Calu3 (cell line): ENCODE results near the gene EEIG1. TPM values are rescaled to one million over a fixed set of nuclear protein-coding genes. Genes with fewer than 3 reads are reported as not detected.

Experiments used
- Bru-seq: library from RNA; stranded (reverse); fragments of 400-500 nt; gene quantifications from one replicate; lab custom pipeline; 2021; lab: Mats Ljungman, UMichigan
- BruChase-seq, 2 experiments: library from RNA; stranded (reverse); fragments of 400-500 nt; gene quantifications; one replicate each; lab custom pipeline; 2021; lab: Mats Ljungman, UMichigan
- BruUV-seq: library from RNA; stranded (reverse); fragments of 400-500 nt; replicated peaks from 2 replicates; lab custom pipeline; 2021; lab: Mats Ljungman, UMichigan
- CTCF ChIA-PET: fragments of 300-600 bp; sonication (Branson Sonifier 250); formaldehyde crosslinking; loops from one replicate; lab custom pipeline; 2022; ENCODE audit warnings: antibody characterized with exemption; lab: Charles Lee
- DNase-seq: peaks from one replicate; pipeline ENCODE4 v3.0.0; 2022
- H3K27ac Mint-ChIP-seq: one replicate; pipeline ENCODE4 v1.8.0; 2022; ENCODE audit warnings: mixed read lengths; ENCODE audit not compliant: unreplicated experiment
- H3K27me3 Mint-ChIP-seq: one replicate; pipeline ENCODE4 v1.8.0; 2022; ENCODE audit warnings: mixed read lengths; ENCODE audit not compliant: unreplicated experiment
- H3K36me3 Mint-ChIP-seq: one replicate; pipeline ENCODE4 v1.8.0; 2022; ENCODE audit warnings: mild to moderate bottlenecking, moderate library complexity, mixed read lengths; ENCODE audit not compliant: insufficient read depth, unreplicated experiment
- H3K4me1 Mint-ChIP-seq: one replicate; pipeline ENCODE4 v1.8.0; 2022; ENCODE audit warnings: mild to moderate bottlenecking, low read depth, mixed read lengths; ENCODE audit not compliant: unreplicated experiment
- H3K4me3 Mint-ChIP-seq: one replicate; pipeline ENCODE4 v1.8.0; 2022; ENCODE audit warnings: mild to moderate bottlenecking, low read depth, moderate library complexity, mixed read lengths; ENCODE audit not compliant: unreplicated experiment
- H3K9me3 Mint-ChIP-seq: one replicate; pipeline ENCODE4 v1.8.0; 2022; ENCODE audit warnings: low read depth, mixed read lengths; ENCODE audit not compliant: unreplicated experiment
- intact Hi-C: fragments of 100-400 bp; cut with micrococcal nuclease; formaldehyde crosslinking; loops from one replicate; pipeline ENCODE4 v1.10.0; 2022; ENCODE audit not compliant: unreplicated experiment
- long read RNA-seq: library from polyadenylated mRNA; stranded (forward); transcript quantifications from one replicate; pipeline ENCODE4 v2.0.0, GENCODE V29; 2022
- total RNA-seq: library from RNA; stranded (reverse); gene quantifications from 2 replicates; pipeline ENCODE4 v1.2.3, GENCODE V29; 2022
- TF ChIP-seq, protein P1 (sequence below): fragments of 200-600 bp; IDR thresholded peaks from one replicate; pipeline ENCODE4 v1.8.0; 2022; ENCODE audit warnings: antibody characterized with exemption; ENCODE audit not compliant: unreplicated experiment

Gene EEIG1
- total RNA-seq (80.7 and 84.6 TPM in 2 replicates), Bru-seq, nascent RNA (percentile 75 among the genes with signal in this experiment), BruChase-seq, experiment 1, labeled RNA remaining after a 6-hour chase (percentile 82 among the genes with signal in this experiment), BruChase-seq, experiment 2, labeled RNA remaining after a 2-hour chase (percentile 85 among the genes with signal in this experiment)
- long read RNA-seq, full-length matches to known transcripts = 33 of 72 reads
- long read RNA-seq, partial matches to known transcripts = 9 of 72 reads
- long read RNA-seq, other reads (novel, unspliced or antisense) = 30 of 72 reads

DNA sequence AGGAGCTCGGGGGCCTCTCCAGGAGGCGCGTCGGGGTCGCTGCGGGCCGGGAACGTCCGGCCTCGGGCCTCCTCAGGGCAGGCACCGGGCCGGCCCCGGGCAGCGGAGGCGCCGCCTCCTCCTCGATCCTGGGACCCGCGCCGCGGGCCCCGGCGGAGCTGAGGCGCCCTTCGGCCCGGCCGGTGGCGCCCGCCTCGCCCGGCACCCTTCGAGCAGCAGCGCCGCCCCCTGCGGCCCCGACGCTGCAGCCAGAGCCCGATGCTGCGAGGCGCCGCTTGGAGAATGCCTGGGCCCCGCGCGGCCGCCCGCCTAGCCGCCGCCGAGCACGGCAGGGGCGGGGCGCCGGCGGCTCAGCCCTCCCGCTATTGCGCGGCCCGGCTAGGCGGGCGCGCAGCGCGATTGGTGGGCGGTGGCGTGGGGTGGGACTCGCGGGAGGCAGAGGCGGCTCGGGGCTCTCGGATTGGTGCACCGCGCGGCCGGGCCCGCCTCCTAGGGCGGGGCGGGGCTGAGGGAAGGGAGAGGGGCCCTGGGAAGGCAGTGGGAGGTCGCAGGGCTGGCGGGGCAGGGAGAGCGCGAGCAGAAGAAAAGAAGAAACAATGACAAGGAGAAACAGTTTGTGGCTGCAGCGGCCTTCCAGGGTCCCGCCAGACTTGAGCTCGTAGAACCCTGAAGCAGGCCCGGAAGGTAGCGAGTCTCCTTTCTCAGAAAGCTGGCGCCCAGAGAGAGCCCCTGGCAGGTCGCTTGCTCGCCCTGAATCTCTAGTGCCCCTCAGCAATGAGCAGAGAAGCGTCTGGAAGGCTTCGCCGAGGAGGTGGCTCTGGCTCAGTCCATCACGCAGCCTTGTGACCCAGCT is at the start of gene EEIG1:
EEIG1 (minus strand) TSS at position 284 of the 853 bp plus-strand sequence. CDS start 852 bp downstream, outside the sequence.
- H3K9me3 Mint-ChIP-seq = no peaks in the 10 kb centered on the region
- CTCF ChIA-PET = interaction anchor here (0.5 to 1.0 kb wide), 2 partner anchors 15 to 525 kb away, joined by 4 to 7 read pairs; no protein-coding TSS in a partner anchor
- H3K4me1 Mint-ChIP-seq = peaks cover 2% of the 10 kb centered on the region
- TF ChIP-seq, protein P1, sequence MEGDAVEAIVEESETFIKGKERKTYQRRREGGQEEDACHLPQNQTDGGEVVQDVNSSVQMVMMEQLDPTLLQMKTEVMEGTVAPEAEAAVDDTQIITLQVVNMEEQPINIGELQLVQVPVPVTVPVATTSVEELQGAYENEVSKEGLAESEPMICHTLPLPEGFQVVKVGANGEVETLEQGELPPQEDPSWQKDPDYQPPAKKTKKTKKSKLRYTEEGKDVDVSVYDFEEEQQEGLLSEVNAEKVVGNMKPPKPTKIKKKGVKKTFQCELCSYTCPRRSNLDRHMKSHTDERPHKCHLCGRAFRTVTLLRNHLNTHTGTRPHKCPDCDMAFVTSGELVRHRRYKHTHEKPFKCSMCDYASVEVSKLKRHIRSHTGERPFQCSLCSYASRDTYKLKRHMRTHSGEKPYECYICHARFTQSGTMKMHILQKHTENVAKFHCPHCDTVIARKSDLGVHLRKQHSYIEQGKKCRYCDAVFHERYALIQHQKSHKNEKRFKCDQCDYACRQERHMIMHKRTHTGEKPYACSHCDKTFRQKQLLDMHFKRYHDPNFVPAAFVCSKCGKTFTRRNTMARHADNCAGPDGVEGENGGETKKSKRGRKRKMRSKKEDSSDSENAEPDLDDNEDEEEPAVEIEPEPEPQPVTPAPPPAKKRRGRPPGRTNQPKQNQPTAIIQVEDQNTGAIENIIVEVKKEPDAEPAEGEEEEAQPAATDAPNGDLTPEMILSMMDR = no peak
- intact Hi-C loops = no loop called here
- peak within 1 kb of the TSS; percentile 87 for H3K4me3 Mint-ChIP-seq
- H3K27me3 Mint-ChIP-seq = no peaks in the 10 kb centered on the region
- peaks cover 50% of the 10 kb centered on the region for H3K36me3 Mint-ChIP-seq
- peak within 1 kb of the TSS; percentile 81 for H3K27ac Mint-ChIP-seq
- DNase-seq = peak; percentile 95
- BruUV-seq = TSS peak; percentile 86

DNA sequence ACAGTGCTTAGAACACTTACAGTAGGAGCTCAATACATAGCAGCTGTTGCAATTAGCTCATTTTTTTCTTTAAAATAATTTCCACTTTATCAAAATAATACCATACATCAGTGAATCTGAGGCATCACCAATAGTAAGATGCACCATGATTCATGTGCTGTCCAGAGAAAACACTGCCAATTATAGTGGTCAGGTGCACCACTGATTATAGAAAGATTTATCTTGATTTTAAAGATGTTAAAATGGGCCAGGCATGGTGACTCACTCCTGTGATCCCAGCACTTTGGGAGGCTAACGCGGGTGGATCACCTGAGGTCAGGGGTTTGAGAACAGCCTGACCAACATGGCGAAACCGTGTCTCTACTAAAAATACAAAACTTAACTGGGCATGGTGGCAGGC is 46.9 kb upstream of the EEIG1 start:
- DNase-seq = no peak
- H3K36me3 Mint-ChIP-seq = no peaks in the 10 kb centered on the region
- H3K4me3 Mint-ChIP-seq = no peak overlapping the region
- H3K27ac Mint-ChIP-seq = no peak overlapping the region
- H3K4me1 Mint-ChIP-seq = no peaks in the 10 kb centered on the region
- no peaks in the 10 kb centered on the region for H3K9me3 Mint-ChIP-seq
- intact Hi-C loops = no loop called here
- no TSS peak for BruUV-seq
- CTCF ChIA-PET = interaction anchor here (0.7 kb wide), 1 partner anchor 20 kb away, joined by 6 read pairs; no protein-coding TSS in a partner anchor
- no peaks in the 10 kb centered on the region for H3K27me3 Mint-ChIP-seq
- TF ChIP-seq, protein P1 = no peak

DNA sequence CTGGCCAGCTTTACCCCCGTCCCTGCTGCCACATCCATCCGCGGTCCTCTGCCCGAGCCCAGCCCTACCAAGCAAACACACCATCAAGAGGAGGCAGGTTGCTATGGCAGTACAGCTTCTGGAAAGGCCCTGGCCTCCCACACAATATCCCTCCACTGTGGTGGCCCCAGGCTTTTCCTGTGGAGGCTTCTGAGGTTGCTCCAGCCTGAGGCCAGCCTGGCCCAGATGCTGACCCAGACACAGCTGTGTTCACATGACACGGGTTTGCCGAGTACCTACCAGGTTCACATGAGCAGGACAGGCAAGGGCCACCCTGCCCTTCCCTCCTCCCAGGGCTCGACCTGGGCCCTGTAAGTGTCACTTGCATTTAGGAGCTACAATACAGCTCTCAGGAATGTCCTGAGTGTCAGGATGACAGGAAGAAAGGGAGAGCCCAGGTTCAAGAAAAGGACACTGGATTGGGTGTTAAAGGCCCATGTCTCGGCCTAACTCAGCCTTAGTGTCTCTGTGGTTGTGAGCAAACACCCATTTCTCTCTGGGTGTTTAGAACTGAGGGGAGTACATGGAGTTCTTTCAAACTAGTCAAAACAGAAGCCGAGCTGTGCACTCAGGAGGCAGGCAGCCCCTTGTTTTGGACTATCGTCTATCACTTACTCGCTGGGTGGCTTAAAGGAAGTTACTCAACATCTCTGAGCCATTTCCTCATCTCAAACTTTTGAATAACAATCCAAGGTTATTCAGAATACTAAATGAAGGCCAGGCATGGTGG is 46.2 kb upstream of the EEIG1 start:
- CTCF ChIA-PET = no interaction called here
- Mint-ChIP-seq H3K27me3 (no peaks in the 10 kb centered on the region), H3K4me1 (no peaks in the 10 kb centered on the region), H3K4me3 (no peak overlapping the region), H3K27ac (no peak overlapping the region), H3K9me3 (no peaks in the 10 kb centered on the region), H3K36me3 (no peaks in the 10 kb centered on the region)
- intact Hi-C loops = no loop called here
- TF ChIP-seq, protein P1 = no peak
- DNase-seq = no peak
- no TSS peak for BruUV-seq

DNA sequence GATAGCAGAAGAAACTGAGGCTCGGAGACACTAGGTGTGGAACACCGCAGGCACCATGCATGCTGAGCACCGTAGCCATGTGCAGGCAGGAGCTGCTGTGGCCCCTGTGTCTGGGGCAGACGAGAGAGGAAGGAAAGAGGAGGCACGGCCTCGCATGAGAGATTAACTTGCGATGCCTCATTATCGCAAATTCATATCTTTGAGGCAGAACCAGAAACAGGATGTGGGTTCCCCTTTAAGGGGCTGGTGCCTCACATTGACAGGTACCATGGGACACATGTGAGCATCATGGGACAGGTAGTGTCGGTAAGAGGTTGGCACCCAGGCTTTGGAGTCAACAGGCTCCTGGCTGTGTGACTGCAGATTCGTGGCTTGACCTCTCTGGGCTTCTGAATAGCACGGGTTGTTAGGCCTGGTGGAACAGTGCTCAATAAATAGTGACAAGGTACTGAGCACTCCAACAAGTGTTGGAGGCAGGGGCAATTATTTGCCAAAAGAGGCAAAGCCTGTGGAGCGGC is 45.5 kb upstream of the EEIG1 start:
- Mint-ChIP-seq H3K9me3 (no peaks in the 10 kb centered on the region), H3K27ac (no peak overlapping the region), H3K27me3 (no peaks in the 10 kb centered on the region), H3K4me1 (no peaks in the 10 kb centered on the region), H3K4me3 (no peak overlapping the region), H3K36me3 (no peaks in the 10 kb centered on the region)
- no peak for DNase-seq
- TF ChIP-seq, protein P1 = no peak
- intact Hi-C loops = no loop called here
- no TSS peak for BruUV-seq
- CTCF ChIA-PET = no interaction called here
